K562 (cell line): ENCODE measurements around the gene UTS2R. TPM values are rescaled to one million over a fixed set of nuclear protein-coding genes. Genes with fewer than 3 reads are reported as not detected.

ENCODE experiments used
- ATAC-seq: fragments of 200-7000 bp; cut with Tn5 transposase; 3 replicates; pipeline ENCODE4 v1.9.1; 2020; ENCODE audit warnings: moderate library complexity
- BruUV-seq: library from RNA; stranded (reverse); fragments of 400-500 nt; replicated peaks from 2 replicates; lab custom pipeline; 2021; lab: Mats Ljungman, UMichigan
- CTCF ChIA-PET: fragments of 300-600 bp; formaldehyde crosslinking; extraction: SDS; loops from one replicate; lab custom pipeline; 2021; ENCODE audit warnings: low intra/inter-chr PET ratio; lab: Yijun Ruan, JAX
- POLR2A ChIA-PET: fragments of 300-600, 350-650 bp; sonication (Branson Sonifier 250); formaldehyde crosslinking; extraction: SDS; loops from one replicate; lab custom pipeline; 2021; ENCODE audit warnings: antibody characterized with exemption, inconsistent platforms; lab: Yijun Ruan, JAX
- DNase-seq, 4 experiments: peaks; one replicate each; pipeline versions ENCODE4 v3.0.0 to v3.0.0-alpha.2; 2011 to 2018; ENCODE audit warnings: low spot score in 3 of 4, mixed read lengths in 3 of 4; ENCODE audit errors: extremely low read depth in 1 of 4
- FAIRE-seq: peaks from 2 replicates; lab custom pipeline; 2011; peaks lifted over from hg19 to GRCh38; lab: Jason Lieb, UNC
- H2AFZ ChIP-seq: 2 replicates; pipeline ENCODE4 v1.6.0; 2011; ENCODE audit warnings: low read depth, low read length, control low read depth, inconsistent platforms
- H3K27ac ChIP-seq: fragments of 200-600 bp; 3 replicates; pipeline ENCODE4 v1.8.0; 2011; ENCODE audit warnings: low read depth, mild to moderate bottlenecking, control low read depth, inconsistent platforms, low read length, moderate library complexity, mixed read lengths; ENCODE audit errors: extremely low read depth
- H3K27me3 ChIP-seq, 2 experiments: fragments of 300-600 bp in 1 of 2; 2 replicates in 1 of 2; 3 replicates in 1 of 2; pipeline versions ENCODE4 v1.6.0 to v1.8.0; 2011; ENCODE audit warnings: inconsistent platforms in 2 of 2, low read length in 2 of 2, mild to moderate bottlenecking in 1 of 2, mixed read lengths in 1 of 2, moderate library complexity in 1 of 2; ENCODE audit not compliant: control insufficient read depth in 2 of 2, insufficient read depth in 2 of 2
- H3K36me3 ChIP-seq: fragments of 300-600 bp; 3 replicates; pipeline ENCODE4 v1.8.0; 2011; ENCODE audit warnings: mild to moderate bottlenecking, low read length, inconsistent platforms; ENCODE audit not compliant: control insufficient read depth, insufficient read depth
- H3K4me1 ChIP-seq, 2 experiments: fragments of 200-600 bp in 1 of 2; replicated peaks in 1 of 2; 2 replicates in 1 of 2; 3 replicates in 1 of 2; pipeline versions ENCODE4 v1.5.1 to v1.8.0; 2011; ENCODE audit warnings: inconsistent platforms in 2 of 2, low read length in 2 of 2, mild to moderate bottlenecking in 1 of 2, mixed read lengths in 1 of 2, moderate library complexity in 1 of 2; ENCODE audit not compliant: control insufficient read depth in 2 of 2, insufficient read depth in 2 of 2
- H3K4me2 ChIP-seq: 2 replicates; pipeline ENCODE4 v1.6.1; 2011; ENCODE audit warnings: low read length, control low read depth, inconsistent platforms, mixed read lengths; ENCODE audit not compliant: insufficient read depth
- H3K4me3 ChIP-seq: fragments of 200-600 bp; sonication (generic), shearing (Covaris generic); 2 replicates; pipeline ENCODE4 v1.5.1; 2016; ENCODE audit warnings: control low read depth, inconsistent platforms
- H3K79me2 ChIP-seq: fragments of 200-600 bp; 3 replicates; pipeline ENCODE4 v1.8.0; 2011; ENCODE audit warnings: low read length, inconsistent platforms; ENCODE audit not compliant: control insufficient read depth, insufficient read depth
- H3K9ac ChIP-seq, 2 experiments: 2 replicates each; pipeline versions ENCODE4 v1.6.0 to v1.6.1; 2011; ENCODE audit warnings: low read depth in 2 of 2, low read length in 2 of 2, control low read depth in 1 of 2, inconsistent platforms in 1 of 2, mild to moderate bottlenecking in 1 of 2, mixed read lengths in 1 of 2; ENCODE audit not compliant: insufficient read depth in 1 of 2
- H3K9me1 ChIP-seq: one replicate; pipeline ENCODE4 v1.6.0; 2011; ENCODE audit warnings: inconsistent platforms, mild to moderate bottlenecking, low read length, moderate library complexity; ENCODE audit not compliant: control insufficient read depth, insufficient read depth
- H3K9me3 ChIP-seq: replicated peaks from 2 replicates; pipeline ENCODE4 v1.5.1; 2011; ENCODE audit warnings: low read depth, low read length, inconsistent platforms; ENCODE audit not compliant: control insufficient read depth, insufficient read depth
- H4K20me1 ChIP-seq: replicated peaks from 2 replicates; pipeline ENCODE4 v1.6.1; 2011; ENCODE audit warnings: low read length, inconsistent platforms, mixed read lengths; ENCODE audit not compliant: control insufficient read depth, insufficient read depth
- WGBS: fragments of 100-300 bp; shearing (Covaris generic); methylation state at CpG from one replicate; pipeline ENCODE4 v1.1.6; 2016; ENCODE audit warnings: low coverage, mixed read lengths; ENCODE audit not compliant: insufficient coverage; ENCODE audit errors: missing lambda C conversion rate; 5-methylcytosine and 5-hydroxymethylcytosine counted together
- in situ Hi-C: fragments of 300-500 bp; cut with MboI; formaldehyde crosslinking; loops from 4 replicates; pipeline ENCODE4 v1.15.0; 2018; ENCODE audit warnings: inconsistent platforms, mixed read lengths
- intact Hi-C: fragments of 100-400 bp; cut with micrococcal nuclease; formaldehyde crosslinking; loops from 2 replicates; pipeline ENCODE4 v1.14.2; 2022
- polyA plus RNA-seq, 8 experiments: library from polyadenylated mRNA; depleted of rRNA in 4 of 8; stranded (reverse) in 5 of 8; unstranded in 3 of 8; fragments of >200 nt; fragmentation: Nextera tagmentation in 2 of 8; fragmentation: Illumina TruSeq in 1 of 8; extraction: Ambion mirVana in 2 of 8; extraction: Trizol in 1 of 8; gene quantifications; 2 replicates each; pipeline versions ENCODE4 v1.2.1 to v1.2.3, GENCODE V29; 2011 to 2014; ENCODE audit warnings: inconsistent platforms in 1 of 8, missing spikeins in 1 of 8
- total RNA-seq, 7 experiments: library from RNA; depleted of rRNA in 6 of 7; stranded (reverse); fragments of >200 nt in 6 of 7; fragmentation: Illumina TruSeq in 2 of 7; extraction: Trizol in 2 of 7; gene quantifications; 2 replicates each; pipeline versions ENCODE4 v1.2.1 to v1.2.3, GENCODE V29; 2011 to 2021; ENCODE audit warnings: low replicate concordance in 1 of 7
- TF ChIP-seq, protein P1 (sequence below): fragments of 200-800 bp; sonication (Bioruptor generic); IDR thresholded peaks from 2 replicates; pipeline ENCODE4 v1.6.1; 2017; ENCODE audit warnings: missing genetic modification characterization, missing compliant biosample characterization
- TF ChIP-seq, protein P2 (sequence below): fragments of 250-450 bp; sonication (Bioruptor Pico); IDR thresholded peaks from 2 replicates; pipeline ENCODE4 v1.8.0; 2021; ENCODE audit warnings: moderate library complexity, mild to moderate bottlenecking, inconsistent platforms

The UTS2R gene
- total and polyA plus RNA-seq, 9 of the 15 experiments (the other 6 are each of a cell fraction or from before 2014, with no cell fraction given): 0.22 TPM; not detected in 8

DNA sequence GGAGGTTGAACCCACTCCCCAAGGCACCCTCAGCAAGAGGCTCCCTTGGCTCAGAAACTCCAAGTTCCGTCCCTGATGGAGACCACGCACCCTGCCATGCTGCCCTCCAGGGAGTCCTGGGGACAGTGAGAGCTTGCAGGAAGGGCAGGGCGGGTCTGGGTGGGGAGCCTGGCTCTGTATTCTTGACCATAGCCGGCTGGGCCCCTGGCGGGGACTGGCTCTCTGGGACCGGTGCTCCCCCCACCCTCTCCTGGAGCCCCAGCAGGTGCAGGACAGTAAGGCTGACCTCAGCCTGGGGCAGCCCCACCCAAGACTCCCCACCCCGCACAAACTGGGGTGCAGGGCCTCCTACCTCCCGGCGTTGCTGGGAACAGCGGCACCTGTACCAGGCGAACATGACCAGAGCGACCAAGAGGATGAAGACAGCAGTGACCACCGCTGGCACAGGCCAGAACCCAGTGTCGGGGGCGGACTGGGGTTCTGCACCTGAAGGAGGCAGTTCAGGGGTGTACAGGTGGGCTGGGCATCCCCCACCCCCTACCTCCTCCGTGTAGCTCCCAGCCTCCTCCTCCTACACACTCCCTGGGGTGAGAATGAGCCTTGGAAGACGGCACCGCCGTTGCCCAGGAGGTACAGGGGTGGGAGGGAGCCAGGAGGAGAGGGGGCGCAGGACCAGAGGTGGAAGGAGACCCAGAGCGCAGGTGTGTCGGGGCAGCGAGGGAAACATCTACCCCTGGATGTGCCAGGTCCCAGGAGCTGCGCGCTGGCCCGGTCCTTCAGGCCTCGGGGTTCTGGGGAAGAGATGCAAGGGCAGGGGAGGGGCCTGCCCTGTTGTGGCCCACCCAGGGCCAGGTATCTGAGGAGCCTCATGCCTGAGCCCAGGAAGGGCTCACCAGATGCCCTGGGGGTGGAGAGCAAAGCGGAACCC lies 48.8 kb upstream of the UTS2R start:
- Histone ChIP-seq H3K36me3 (no peaks in the 10 kb centered on the region), H3K27me3 (no peaks in the 10 kb centered on the region), H4K20me1 (no peaks in the 10 kb centered on the region), H3K9ac (peak overlapping the region in 1 of 2 experiments; percentile 83; a peak in 3 of 4 replicates), H3K4me1 (peaks cover 49 to 98% of the 10 kb centered on the region in 2 experiments), H3K79me2 (no peaks in the 10 kb centered on the region), H3K9me3 (peaks cover 10% of the 10 kb centered on the region), H3K27ac (no peak overlapping the region), H3K4me2 (peak overlapping the region; percentile 25; the same call in 1 of the 2 replicates), H2AFZ (peak overlapping the region; percentile 24; the same call in 1 of the 2 replicates), H3K9me1 (no peaks in the 10 kb centered on the region), H3K4me3 (no peak overlapping the region)
- WGBS: 52% methylated on average over 22 of the region's 28 CpGs
- TF ChIP-seq, protein P1, sequence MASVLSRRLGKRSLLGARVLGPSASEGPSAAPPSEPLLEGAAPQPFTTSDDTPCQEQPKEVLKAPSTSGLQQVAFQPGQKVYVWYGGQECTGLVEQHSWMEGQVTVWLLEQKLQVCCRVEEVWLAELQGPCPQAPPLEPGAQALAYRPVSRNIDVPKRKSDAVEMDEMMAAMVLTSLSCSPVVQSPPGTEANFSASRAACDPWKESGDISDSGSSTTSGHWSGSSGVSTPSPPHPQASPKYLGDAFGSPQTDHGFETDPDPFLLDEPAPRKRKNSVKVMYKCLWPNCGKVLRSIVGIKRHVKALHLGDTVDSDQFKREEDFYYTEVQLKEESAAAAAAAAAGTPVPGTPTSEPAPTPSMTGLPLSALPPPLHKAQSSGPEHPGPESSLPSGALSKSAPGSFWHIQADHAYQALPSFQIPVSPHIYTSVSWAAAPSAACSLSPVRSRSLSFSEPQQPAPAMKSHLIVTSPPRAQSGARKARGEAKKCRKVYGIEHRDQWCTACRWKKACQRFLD (CRISPR knock-in tag): 0 out of 2 replicates have a peak, but pooled peaks have one; percentile 26
- TF ChIP-seq, protein P2, sequence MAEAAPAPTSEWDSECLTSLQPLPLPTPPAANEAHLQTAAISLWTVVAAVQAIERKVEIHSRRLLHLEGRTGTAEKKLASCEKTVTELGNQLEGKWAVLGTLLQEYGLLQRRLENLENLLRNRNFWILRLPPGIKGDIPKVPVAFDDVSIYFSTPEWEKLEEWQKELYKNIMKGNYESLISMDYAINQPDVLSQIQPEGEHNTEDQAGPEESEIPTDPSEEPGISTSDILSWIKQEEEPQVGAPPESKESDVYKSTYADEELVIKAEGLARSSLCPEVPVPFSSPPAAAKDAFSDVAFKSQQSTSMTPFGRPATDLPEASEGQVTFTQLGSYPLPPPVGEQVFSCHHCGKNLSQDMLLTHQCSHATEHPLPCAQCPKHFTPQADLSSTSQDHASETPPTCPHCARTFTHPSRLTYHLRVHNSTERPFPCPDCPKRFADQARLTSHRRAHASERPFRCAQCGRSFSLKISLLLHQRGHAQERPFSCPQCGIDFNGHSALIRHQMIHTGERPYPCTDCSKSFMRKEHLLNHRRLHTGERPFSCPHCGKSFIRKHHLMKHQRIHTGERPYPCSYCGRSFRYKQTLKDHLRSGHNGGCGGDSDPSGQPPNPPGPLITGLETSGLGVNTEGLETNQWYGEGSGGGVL (CRISPR knock-in tag): no peak
- POLR2A ChIA-PET: interaction anchor here (1.0 to 1.1 kb wide), 2 partner anchors 10 to 222 kb away, joined by 3 to 4 read pairs; no protein-coding TSS in a partner anchor
- in situ Hi-C loops (no loop called here), intact Hi-C loops (no loop called here)
- BruUV-seq: no TSS peak
- no peak for DNase-seq
- CTCF ChIA-PET: interaction anchor here (1.0 kb wide), 1 partner anchor 89 kb away, joined by 3 read pairs; no protein-coding TSS in a partner anchor
- FAIRE-seq: no peak
- no peak for ATAC-seq
